Stimulated activated CD8-positive, alpha-beta memory T cell treated with anti-CD3 and anti-CD28 coated beads, Interleukin-7, amount 100 ng/mL, for 4 hours (primary cell): ENCODE measurements around the gene IL1R1.

Experiments used
- DNase-seq, 2 donors: peaks; one replicate each; pipeline ENCODE4 v3.0.0-alpha.2; 2020; ENCODE audit warnings: low read depth in 2 of 2

Gene IL1R1

GRCh38 chr2:102138331-102138730, 4.2 kb upstream of the IL1R1 start:
- DNase-seq, result no peak

GRCh38 chr2:102139851-102140250, 2.7 kb upstream of the IL1R1 start:
- DNase-seq, result no peak

- no peak for DNase-seq
These were observed 2.2 kb upstream of the IL1R1 start for GRCh38 chr2:102140377-102140776.

GRCh38 chr2:102141011-102141943, 1.3 kb upstream of the IL1R1 start:
- no peak for DNase-seq

- no peak for DNase-seq
These were observed 393 bp downstream of the IL1R1 start for GRCh38 chr2:102142829-102143449.

GRCh38 chr2:102143450-102143985, 972 bp downstream of the IL1R1 start:
- no peak for DNase-seq

- DNase-seq, result no peak
These were observed 1.6 kb downstream of the IL1R1 start for GRCh38 chr2:102144128-102144527.

GRCh38 chr2:102145107-102145506, 2.6 kb downstream of the IL1R1 start:
- DNase-seq, result no peak

- no peak for DNase-seq
These were observed 3.4 kb downstream of the IL1R1 start for GRCh38 chr2:102145934-102146333.

GRCh38 chr2:102147935-102148334, 5.4 kb downstream of the IL1R1 start:
- DNase-seq, result peak; percentile 33 to 36

- no peak for DNase-seq
These were observed 6.7 kb downstream of the IL1R1 start for GRCh38 chr2:102149243-102149642.

- no peak for DNase-seq
These were observed 7.3 kb downstream of the IL1R1 start for GRCh38 chr2:102149644-102150455.

- DNase-seq, result no peak
These were observed 11.8 kb downstream of the IL1R1 start for GRCh38 chr2:102154364-102154763.

- no peak for DNase-seq
These were observed 12.6 kb downstream of the IL1R1 start for GRCh38 chr2:102154946-102155702.

GRCh38 chr2:102155703-102156515, 13.4 kb downstream of the IL1R1 start:
- DNase-seq, result no peak

- DNase-seq, result no peak
These were observed 15.6 kb downstream of the IL1R1 start for GRCh38 chr2:102158011-102158755.

GRCh38 chr2:102159295-102159694, 16.7 kb downstream of the IL1R1 start:
- no peak for DNase-seq

GRCh38 chr2:102166189-102166845, 23.8 kb downstream of the IL1R1 start:
- DNase-seq, result no peak
